CD4-positive, CD25-positive, alpha-beta regulatory T cell (primary cell): ENCODE results near the gene ELP5. TPM values are rescaled to one million over a fixed set of nuclear protein-coding genes. Genes with fewer than 3 reads are reported as not detected.

Experiments
- ATAC-seq, 2 donors: fragments of 150-1000 bp; cut with Tn5 transposase; one replicate each; pipeline ENCODE4 v1.10.0; 2021; ENCODE audit warnings: low read depth in 2 of 2, moderate number of reproducible peaks in 2 of 2, moderate library complexity in 1 of 2
- DNase-seq, 3 donors: peaks; one replicate each; pipeline versions ENCODE4 v3.0.0 to v3.0.0-alpha.2; 2012 to 2022; ENCODE audit warnings: mixed read lengths in 1 of 3
- H3K27ac ChIP-seq: one replicate; pipeline ENCODE4 v1.7.0; 2013; ENCODE audit warnings: mild to moderate bottlenecking, low read length; ENCODE audit not compliant: insufficient read depth, poor library complexity, severe bottlenecking
- H3K27me3 ChIP-seq: one replicate; pipeline ENCODE4 v1.7.0; 2013; ENCODE audit warnings: low read length; ENCODE audit not compliant: control insufficient read depth, insufficient read depth
- H3K36me3 ChIP-seq: one replicate; pipeline ENCODE4 v1.7.0; 2013; ENCODE audit warnings: mild to moderate bottlenecking, low read length, moderate library complexity; ENCODE audit not compliant: control insufficient read depth, insufficient read depth
- H3K4me1 ChIP-seq: 2 replicates; pipeline ENCODE4 v1.7.0; 2013; ENCODE audit warnings: mild to moderate bottlenecking, low read length; ENCODE audit not compliant: insufficient read depth, control insufficient read depth, poor library complexity, severe bottlenecking
- H3K4me3 ChIP-seq: one replicate; pipeline ENCODE4 v1.7.0; 2013; ENCODE audit warnings: low read depth, mild to moderate bottlenecking, low read length, moderate library complexity
- H3K9me3 ChIP-seq, 2 experiments: 1 replicate in 1 of 2; 2 replicates in 1 of 2; pipeline ENCODE4 v1.7.0; 2013; ENCODE audit warnings: low read length in 2 of 2, mild to moderate bottlenecking in 1 of 2, moderate library complexity in 1 of 2; ENCODE audit not compliant: control insufficient read depth in 2 of 2
- H3K27ac Mint-ChIP-seq, 3 donors: one replicate each; pipeline ENCODE4 v1.8.0; 2020 to 2022; ENCODE audit warnings: mild to moderate bottlenecking in 3 of 3, mixed read lengths in 3 of 3, moderate library complexity in 2 of 3
- H3K27me3 Mint-ChIP-seq: one replicate; pipeline ENCODE4 v1.8.0; 2022; ENCODE audit warnings: mild to moderate bottlenecking, mixed read lengths
- H3K36me3 Mint-ChIP-seq: one replicate; pipeline ENCODE4 v1.8.0; 2020; ENCODE audit warnings: mixed read lengths
- H3K4me1 Mint-ChIP-seq, 4 donors: one replicate each; pipeline ENCODE4 v1.8.0; 2020 to 2022; ENCODE audit warnings: mixed read lengths in 4 of 4, mild to moderate bottlenecking in 1 of 4
- H3K4me3 Mint-ChIP-seq, 4 donors: one replicate each; pipeline ENCODE4 v1.8.0; 2020 to 2022; ENCODE audit warnings: mild to moderate bottlenecking in 4 of 4, mixed read lengths in 4 of 4, moderate library complexity in 3 of 4
- H3K9me3 Mint-ChIP-seq, 7 donors: one replicate each; pipeline ENCODE4 v1.8.0; 2020 to 2022; ENCODE audit warnings: mixed read lengths in 7 of 7, mild to moderate bottlenecking in 3 of 7, moderate library complexity in 2 of 7
- polyA plus RNA-seq, 4 donors: library from polyadenylated mRNA; unstranded; fragments of 300-500 nt; fragmentation: Illumina TruSeq; gene quantifications; one replicate each; pipeline ENCODE4 v1.2.3, GENCODE V29; 2021
- total RNA-seq: library from RNA; stranded (reverse); gene quantifications from one replicate; pipeline ENCODE4 v1.2.3, GENCODE V29; 2022

Gene ELP5
- total and polyA plus RNA-seq, 5 donors from 2014 or later, result 31.6 to 74.0 (median 56.1) TPM

DNA sequence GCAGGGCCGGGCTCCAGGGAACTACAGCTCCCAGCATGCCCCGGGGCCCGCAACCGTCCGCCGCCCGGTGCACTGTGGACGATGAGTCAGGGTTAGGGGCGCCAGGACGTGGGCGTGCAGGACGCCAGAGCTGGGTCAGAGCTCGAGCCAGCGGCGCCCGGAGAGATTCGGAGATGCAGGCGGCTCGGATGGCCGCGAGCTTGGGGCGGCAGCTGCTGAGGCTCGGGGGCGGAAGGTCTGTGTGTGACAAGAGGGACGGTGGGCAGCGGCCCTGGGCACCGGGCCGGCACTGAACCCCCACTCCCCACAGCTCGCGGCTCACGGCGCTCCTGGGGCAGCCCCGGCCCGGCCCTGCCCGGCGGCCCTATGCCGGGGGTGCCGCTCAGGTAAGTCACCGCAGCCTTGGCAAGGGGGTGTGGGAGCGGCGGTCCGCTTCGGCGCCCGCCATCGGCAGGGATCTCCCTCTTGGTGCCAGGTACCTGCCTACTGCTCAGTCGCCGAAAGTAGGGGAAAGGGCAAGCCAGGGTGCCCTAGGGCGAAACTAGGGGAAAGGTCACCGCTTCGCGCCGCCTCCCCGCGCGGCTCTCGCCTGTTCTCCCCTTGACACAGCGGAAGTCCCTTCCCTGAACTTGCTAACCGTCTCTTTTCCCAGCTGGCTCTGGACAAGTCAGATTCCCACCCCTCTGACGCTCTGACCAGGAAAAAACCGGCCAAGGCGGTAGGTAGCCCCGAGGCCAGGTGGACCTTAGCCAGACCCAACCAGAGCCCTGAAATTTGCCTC lies 32.0 kb upstream of the ELP5 start, which contains the start of the genes ACADVL and DLG4:
Gene ACADVL, plus strand, starts transcription at position 127 of the 781 bp plus-strand sequence. Its CDS starts 47 bp downstream, at position 174.
Gene DLG4, minus strand, starts transcription at position 25 of the 781 bp plus-strand sequence.
- H3K27me3 Mint-ChIP-seq, result no peaks in the 10 kb centered on the region
- H3K36me3 Mint-ChIP-seq, result peaks cover 9% of the 10 kb centered on the region
- no peaks in the 10 kb centered on the region for H3K9me3 Mint-ChIP-seq
- Histone ChIP-seq H3K36me3 (peaks cover 23% of the 10 kb centered on the region), H3K27ac (peak within 1 kb of the TSS; percentile 83), H3K4me3 (peak within 1 kb of the TSS; percentile 75), H3K4me1 (peaks cover 53% of the 10 kb centered on the region), H3K9me3 (no peaks in the 10 kb centered on the region), H3K27me3 (no peaks in the 10 kb centered on the region)
- ATAC-seq (peak; percentile 74 to 77), DNase-seq (peak; percentile 59 to 82 (median 65))
- peaks cover 0 to 58% (median 29%) of the 10 kb centered on the region in 4 donors for H3K4me1 Mint-ChIP-seq
- peak within 1 kb of the TSS; percentile 91 to 97 (median 97) for H3K27ac Mint-ChIP-seq
- peak within 1 kb of the TSS; percentile 89 to 96 (median 94) for H3K4me3 Mint-ChIP-seq

- DNase-seq (peak; percentile 32 to 77 (median 59)), ATAC-seq (peak; percentile 55 to 62)
- Histone ChIP-seq H3K36me3 (peaks cover 25% of the 10 kb centered on the region), H3K4me1 (peaks cover 48% of the 10 kb centered on the region), H3K27ac (peak overlapping the region; percentile 83), H3K4me3 (peak overlapping the region; percentile 63), H3K9me3 (no peaks in the 10 kb centered on the region), H3K27me3 (no peaks in the 10 kb centered on the region)
- Mint-ChIP-seq H3K4me1 (peaks cover 0 to 52% (median 27%) of the 10 kb centered on the region in 4 donors), H3K4me3 (peak overlapping the region; percentile 89 to 96 (median 94)), H3K27ac (peak overlapping the region; percentile 88 to 91 (median 91)), H3K9me3 (no peaks in the 10 kb centered on the region), H3K27me3 (no peaks in the 10 kb centered on the region), H3K36me3 (peaks cover 9% of the 10 kb centered on the region)
Measured at GRCh38 chr17:7220593-7221277, 31.3 kb upstream of the ELP5 start.

DNA sequence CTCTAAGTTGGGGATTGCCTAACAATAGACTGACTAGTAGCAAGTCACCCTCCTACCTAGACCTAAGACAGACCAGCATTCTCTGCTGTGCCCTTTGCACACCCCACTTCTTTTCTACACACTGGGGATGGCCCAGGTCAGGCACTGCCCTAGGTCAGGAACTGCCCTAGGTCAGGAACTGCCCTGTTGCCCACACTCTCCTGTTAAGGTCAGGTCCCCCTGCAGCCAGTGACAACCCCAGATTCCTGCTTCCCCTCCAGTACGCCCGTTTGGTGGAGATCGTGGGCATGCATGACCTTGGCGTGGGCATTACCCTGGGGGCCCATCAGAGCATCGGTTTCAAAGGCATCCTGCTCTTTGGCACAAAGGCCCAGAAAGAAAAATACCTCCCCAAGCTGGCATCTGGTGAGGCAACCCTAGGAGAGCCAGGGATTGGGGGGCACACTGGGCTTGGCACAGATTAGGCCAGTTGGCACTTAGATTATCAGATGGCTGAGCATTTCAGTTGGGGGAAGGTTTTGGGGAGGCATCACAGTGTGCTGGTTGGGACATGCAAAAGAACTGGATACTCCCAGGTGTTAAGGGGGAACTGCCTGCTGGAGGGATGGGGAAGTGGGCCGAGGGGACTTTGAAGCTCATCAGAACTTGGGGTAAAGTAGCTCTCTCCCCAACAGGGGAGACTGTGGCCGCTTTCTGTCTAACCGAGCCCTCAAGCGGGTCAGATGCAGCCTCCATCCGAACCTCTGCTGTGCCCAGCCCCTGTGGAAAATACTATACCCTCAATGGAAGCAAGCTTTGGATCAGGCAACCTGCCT lies 30.5 kb upstream of the ELP5 start:
- peaks cover 0 to 45% (median 25%) of the 10 kb centered on the region in 4 donors for H3K4me1 Mint-ChIP-seq
- Histone ChIP-seq H3K36me3 (peaks cover 25% of the 10 kb centered on the region), H3K27ac (no peak overlapping the region), H3K4me3 (no peak overlapping the region), H3K9me3 (no peaks in the 10 kb centered on the region), H3K4me1 (peaks cover 44% of the 10 kb centered on the region), H3K27me3 (no peaks in the 10 kb centered on the region)
- ATAC-seq, result no peak
- peaks cover 9% of the 10 kb centered on the region for H3K36me3 Mint-ChIP-seq
- DNase-seq, result no peak
- H3K27me3 Mint-ChIP-seq, result no peaks in the 10 kb centered on the region
- peak overlapping the region; percentile 38 to 91 (median 91) for H3K27ac Mint-ChIP-seq
- peak overlapping the region; percentile 83 to 96 (median 90) for H3K4me3 Mint-ChIP-seq
- H3K9me3 Mint-ChIP-seq, result no peaks in the 10 kb centered on the region

- Histone ChIP-seq H3K27ac (no peak overlapping the region), H3K36me3 (peaks cover 31% of the 10 kb centered on the region), H3K9me3 (no peaks in the 10 kb centered on the region), H3K4me3 (no peak overlapping the region), H3K27me3 (no peaks in the 10 kb centered on the region), H3K4me1 (peaks cover 36% of the 10 kb centered on the region)
- Mint-ChIP-seq H3K27ac (no peak overlapping the region), H3K27me3 (no peaks in the 10 kb centered on the region), H3K4me3 (peak overlapping the region in 1 of 4 donors; percentile 96), H3K36me3 (peaks cover 9% of the 10 kb centered on the region), H3K4me1 (peaks cover 0 to 40% (median 22%) of the 10 kb centered on the region in 4 donors), H3K9me3 (no peaks in the 10 kb centered on the region)
- ATAC-seq, result no peak
- DNase-seq, result no peak
Measured at GRCh38 chr17:7222093-7222971, 29.7 kb upstream of the ELP5 start.

- no peak for ATAC-seq
- no peak overlapping the region for H3K4me3 ChIP-seq
- no peak overlapping the region for H3K27ac ChIP-seq
- H3K9me3 Mint-ChIP-seq, result no peaks in the 10 kb centered on the region
- no peak overlapping the region for H3K27ac Mint-ChIP-seq
- H3K4me1 ChIP-seq, result peaks cover 31% of the 10 kb centered on the region
- no peak overlapping the region for H3K4me3 Mint-ChIP-seq
- H3K36me3 Mint-ChIP-seq, result peaks cover 10% of the 10 kb centered on the region
- peaks cover 0 to 36% (median 23%) of the 10 kb centered on the region in 4 donors for H3K4me1 Mint-ChIP-seq
- no peaks in the 10 kb centered on the region for H3K27me3 ChIP-seq
- no peak for DNase-seq
- no peaks in the 10 kb centered on the region for H3K27me3 Mint-ChIP-seq
- H3K36me3 ChIP-seq, result peaks cover 36% of the 10 kb centered on the region
- no peaks in the 10 kb centered on the region for H3K9me3 ChIP-seq
Measured at GRCh38 chr17:7222972-7223292, 29.1 kb upstream of the ELP5 start.

GRCh38 chr17:7223375-7223774 lies 28.6 kb upstream of the ELP5 start:
- DNase-seq, result no peak

More at GRCh38 chr17:7223375-7223774, 28.6 kb upstream of the ELP5 start:
- Mint-ChIP-seq H3K27ac (no peak overlapping the region), H3K27me3 (no peaks in the 10 kb centered on the region), H3K4me1 (peaks cover 0 to 35% (median 24%) of the 10 kb centered on the region in 4 donors), H3K36me3 (peaks cover 13% of the 10 kb centered on the region), H3K4me3 (peak overlapping the region in 1 of 4 donors; percentile 63), H3K9me3 (no peaks in the 10 kb centered on the region)
- peaks cover 30% of the 10 kb centered on the region for H3K4me1 ChIP-seq
- no peak overlapping the region for H3K27ac ChIP-seq
- ATAC-seq, result no peak
- no peaks in the 10 kb centered on the region for H3K9me3 ChIP-seq
- no peaks in the 10 kb centered on the region for H3K27me3 ChIP-seq
- H3K4me3 ChIP-seq, result no peak overlapping the region
- H3K36me3 ChIP-seq, result peaks cover 39% of the 10 kb centered on the region
